ENCODE results near the gene DKK3.

DNA sequence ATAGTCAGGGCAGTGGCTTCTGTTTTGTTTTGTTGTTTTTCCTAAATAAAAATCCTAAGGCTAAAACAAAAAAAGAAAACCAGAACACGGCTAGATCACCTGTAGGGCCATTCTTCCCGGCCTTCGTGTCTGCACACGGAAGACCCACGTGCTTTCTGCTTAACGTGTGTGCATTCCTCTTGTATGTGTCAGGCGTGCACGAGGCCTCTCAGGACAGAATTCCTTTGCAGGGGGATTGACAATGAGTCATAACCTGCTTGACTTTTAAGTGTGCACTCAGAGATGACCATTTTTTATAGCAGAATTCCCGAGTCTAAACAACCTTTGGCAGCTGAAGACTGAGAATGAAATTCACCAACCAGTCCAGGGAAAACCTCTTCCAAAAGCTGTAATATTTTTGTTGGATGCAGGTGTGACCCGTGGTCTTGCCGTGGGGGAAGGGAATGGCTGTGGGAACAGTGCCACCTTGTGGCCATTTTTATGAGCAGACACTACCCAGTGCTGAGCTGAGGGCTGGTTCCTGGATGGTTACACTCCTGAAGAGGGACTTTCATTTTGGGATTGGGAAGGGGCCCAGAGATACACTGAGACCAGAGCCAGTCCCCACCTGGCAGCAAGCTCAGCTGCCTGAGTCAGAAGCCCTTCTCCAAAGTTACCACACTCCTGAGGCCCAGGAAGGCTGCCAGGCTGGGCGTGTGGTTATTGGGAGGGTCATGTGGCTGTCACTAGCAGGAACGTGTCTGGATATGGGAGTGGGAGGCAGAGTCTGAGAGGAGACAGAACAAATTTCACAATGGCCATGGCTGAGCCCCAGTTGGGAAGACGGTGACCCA is 35.7 kb upstream of the DKK3 start:
- TF ChIP-seq GATAD2A (CRISPR knock-in tag; IDR thresholded peaks at IDR 0.05) (peak; percentile 87), CTCF (CRISPR knock-in tag; IDR thresholded peaks at IDR 0.05) (peak; percentile 94), ZNF564 (CRISPR knock-in tag; IDR thresholded peaks at IDR 0.05) (no peak), FIP1L1 (IDR thresholded peaks at IDR 0.05; ENCODE audit: borderline replicate concordance, insufficient read depth, low read depth, low read length) (no peak), ETV6 (CRISPR knock-in tag; conservative IDR thresholded peaks at IDR 0.05) (no peak)

Measured in HepG2 (cell line).